K562 (cell line): ENCODE measurements around the gene BRSK1. TPM values are rescaled to one million over a fixed set of nuclear protein-coding genes. Genes with fewer than 3 reads are reported as not detected.

Experiments
- ATAC-seq: fragments of 200-7000 bp; cut with Tn5 transposase; 3 replicates; pipeline ENCODE4 v1.9.1; 2020; ENCODE audit warnings: moderate library complexity
- BruUV-seq: library from RNA; stranded (reverse); fragments of 400-500 nt; replicated peaks from 2 replicates; lab custom pipeline; 2021; lab: Mats Ljungman, UMichigan
- CTCF ChIA-PET: fragments of 300-600 bp; formaldehyde crosslinking; extraction: SDS; loops from one replicate; lab custom pipeline; 2021; ENCODE audit warnings: low intra/inter-chr PET ratio; lab: Yijun Ruan, JAX
- POLR2A ChIA-PET: fragments of 300-600, 350-650 bp; sonication (Branson Sonifier 250); formaldehyde crosslinking; extraction: SDS; loops from one replicate; lab custom pipeline; 2021; ENCODE audit warnings: antibody characterized with exemption, inconsistent platforms; lab: Yijun Ruan, JAX
- DNase-seq, 4 experiments: peaks; one replicate each; pipeline versions ENCODE4 v3.0.0 to v3.0.0-alpha.2; 2011 to 2018; ENCODE audit warnings: low spot score in 3 of 4, mixed read lengths in 3 of 4; ENCODE audit errors: extremely low read depth in 1 of 4
- FAIRE-seq: peaks from 2 replicates; lab custom pipeline; 2011; peaks lifted over from hg19 to GRCh38; lab: Jason Lieb, UNC
- H2AFZ ChIP-seq: 2 replicates; pipeline ENCODE4 v1.6.0; 2011; ENCODE audit warnings: low read depth, low read length, control low read depth, inconsistent platforms
- H3K27ac ChIP-seq: fragments of 200-600 bp; 3 replicates; pipeline ENCODE4 v1.8.0; 2011; ENCODE audit warnings: low read depth, mild to moderate bottlenecking, control low read depth, inconsistent platforms, low read length, moderate library complexity, mixed read lengths; ENCODE audit errors: extremely low read depth
- H3K27me3 ChIP-seq, 2 experiments: fragments of 300-600 bp in 1 of 2; 2 replicates in 1 of 2; 3 replicates in 1 of 2; pipeline versions ENCODE4 v1.6.0 to v1.8.0; 2011; ENCODE audit warnings: inconsistent platforms in 2 of 2, low read length in 2 of 2, mild to moderate bottlenecking in 1 of 2, mixed read lengths in 1 of 2, moderate library complexity in 1 of 2; ENCODE audit not compliant: control insufficient read depth in 2 of 2, insufficient read depth in 2 of 2
- H3K36me3 ChIP-seq: fragments of 300-600 bp; 3 replicates; pipeline ENCODE4 v1.8.0; 2011; ENCODE audit warnings: mild to moderate bottlenecking, low read length, inconsistent platforms; ENCODE audit not compliant: control insufficient read depth, insufficient read depth
- H3K4me1 ChIP-seq, 2 experiments: fragments of 200-600 bp in 1 of 2; replicated peaks in 1 of 2; 2 replicates in 1 of 2; 3 replicates in 1 of 2; pipeline versions ENCODE4 v1.5.1 to v1.8.0; 2011; ENCODE audit warnings: inconsistent platforms in 2 of 2, low read length in 2 of 2, mild to moderate bottlenecking in 1 of 2, mixed read lengths in 1 of 2, moderate library complexity in 1 of 2; ENCODE audit not compliant: control insufficient read depth in 2 of 2, insufficient read depth in 2 of 2
- H3K4me2 ChIP-seq: 2 replicates; pipeline ENCODE4 v1.6.1; 2011; ENCODE audit warnings: low read length, control low read depth, inconsistent platforms, mixed read lengths; ENCODE audit not compliant: insufficient read depth
- H3K4me3 ChIP-seq: fragments of 200-600 bp; sonication (generic), shearing (Covaris generic); 2 replicates; pipeline ENCODE4 v1.5.1; 2016; ENCODE audit warnings: control low read depth, inconsistent platforms
- H3K79me2 ChIP-seq: fragments of 200-600 bp; 3 replicates; pipeline ENCODE4 v1.8.0; 2011; ENCODE audit warnings: low read length, inconsistent platforms; ENCODE audit not compliant: control insufficient read depth, insufficient read depth
- H3K9ac ChIP-seq, 2 experiments: 2 replicates each; pipeline versions ENCODE4 v1.6.0 to v1.6.1; 2011; ENCODE audit warnings: low read depth in 2 of 2, low read length in 2 of 2, control low read depth in 1 of 2, inconsistent platforms in 1 of 2, mild to moderate bottlenecking in 1 of 2, mixed read lengths in 1 of 2; ENCODE audit not compliant: insufficient read depth in 1 of 2
- H3K9me1 ChIP-seq: one replicate; pipeline ENCODE4 v1.6.0; 2011; ENCODE audit warnings: inconsistent platforms, mild to moderate bottlenecking, low read length, moderate library complexity; ENCODE audit not compliant: control insufficient read depth, insufficient read depth
- H3K9me3 ChIP-seq: replicated peaks from 2 replicates; pipeline ENCODE4 v1.5.1; 2011; ENCODE audit warnings: low read depth, low read length, inconsistent platforms; ENCODE audit not compliant: control insufficient read depth, insufficient read depth
- H4K20me1 ChIP-seq: replicated peaks from 2 replicates; pipeline ENCODE4 v1.6.1; 2011; ENCODE audit warnings: low read length, inconsistent platforms, mixed read lengths; ENCODE audit not compliant: control insufficient read depth, insufficient read depth
- ATF1 ChIP-seq, 2 experiments: fragments of 450-650 bp in 1 of 2; IDR thresholded peaks; 2 replicates each; pipeline ENCODE4 v1.6.1; 2016; ENCODE audit warnings: missing compliant biosample characterization in 1 of 2, missing genetic modification characterization in 1 of 2
- BHLHE40 ChIP-seq: IDR thresholded peaks from 2 replicates; pipeline ENCODE4 v1.6.1; 2011; ENCODE audit warnings: low read length, improper control_type of control experiment
- CBX2 ChIP-seq: fragments of 200-600 bp; sonication (generic); IDR thresholded peaks from one replicate; pipeline ENCODE4 v1.6.1; 2012; ENCODE audit warnings: mild to moderate bottlenecking, low read length, inconsistent platforms; ENCODE audit not compliant: insufficient read depth, poor library complexity, severe bottlenecking
- E2F3 ChIP-seq: fragments of 250-450 bp; sonication (Bioruptor Pico); IDR thresholded peaks from 2 replicates; pipeline ENCODE4 v1.4.0; 2020; ENCODE audit warnings: mild to moderate bottlenecking
- JUND ChIP-seq, 2 experiments: IDR thresholded peaks; 2 replicates in 1 of 2; 3 replicates in 1 of 2; pipeline ENCODE4 v1.6.1; 2011; ENCODE audit warnings: borderline replicate concordance in 2 of 2, low read depth in 2 of 2, low read length in 2 of 2, improper control_type of control experiment in 1 of 2, missing biosample characterization in 1 of 2, missing genetic modification characterization in 1 of 2, missing genetic modification reagents in 1 of 2
- POLR2H ChIP-seq: IDR thresholded peaks from 2 replicates; pipeline ENCODE4 v1.6.1; 2016; ENCODE audit warnings: missing genetic modification characterization, low read depth, mild to moderate bottlenecking, control low read depth, missing compliant biosample characterization, moderate library complexity
- SAFB ChIP-seq: fragments of 200-400 bp; formaldehyde crosslinking; IDR thresholded peaks from 2 replicates; pipeline ENCODE4 v1.6.1; 2017; ENCODE audit warnings: low read depth, low read length, borderline replicate concordance
- SNRNP70 ChIP-seq: fragments of 200-400 bp; formaldehyde crosslinking; optimal IDR thresholded peaks from 2 replicates; pipeline ENCODE3; 2017; ENCODE audit warnings: low read depth, low read length
- TOE1 ChIP-seq, 2 experiments: fragments of 450-650 bp in 1 of 2; sonication (generic) in 1 of 2; formaldehyde crosslinking in 1 of 2; IDR thresholded peaks; 2 replicates each; pipeline versions ENCODE4 v1.7.1 to v1.8.0; 2016 to 2022; ENCODE audit warnings: borderline replicate concordance in 2 of 2, mild to moderate bottlenecking in 2 of 2, antibody characterized with exemption in 1 of 2, inconsistent platforms in 1 of 2, low read depth in 1 of 2, missing genetic modification reagents in 1 of 2, moderate library complexity in 1 of 2
- ZNF583 ChIP-seq: fragments of 250-450 bp; sonication (Bioruptor Pico); IDR thresholded peaks from 2 replicates; pipeline ENCODE4 v1.4.0; 2020
- ZNF76 ChIP-seq: fragments of 250-450 bp; sonication (Bioruptor Pico); IDR thresholded peaks from 2 replicates; pipeline ENCODE4 v1.4.0; 2020; ENCODE audit warnings: mild to moderate bottlenecking, moderate library complexity, borderline replicate concordance
- WGBS: fragments of 100-300 bp; shearing (Covaris generic); methylation state at CpG from one replicate; pipeline ENCODE4 v1.1.6; 2016; ENCODE audit warnings: low coverage, mixed read lengths; ENCODE audit not compliant: insufficient coverage; ENCODE audit errors: missing lambda C conversion rate; 5-methylcytosine and 5-hydroxymethylcytosine counted together
- in situ Hi-C: fragments of 300-500 bp; cut with MboI; formaldehyde crosslinking; loops from 4 replicates; pipeline ENCODE4 v1.15.0; 2018; ENCODE audit warnings: inconsistent platforms, mixed read lengths
- intact Hi-C: fragments of 100-400 bp; cut with micrococcal nuclease; formaldehyde crosslinking; loops from 2 replicates; pipeline ENCODE4 v1.14.2; 2022
- polyA plus RNA-seq, 8 experiments: library from polyadenylated mRNA; depleted of rRNA in 4 of 8; stranded (reverse) in 5 of 8; unstranded in 3 of 8; fragments of >200 nt; fragmentation: Nextera tagmentation in 2 of 8; fragmentation: Illumina TruSeq in 1 of 8; extraction: Ambion mirVana in 2 of 8; extraction: Trizol in 1 of 8; gene quantifications; 2 replicates each; pipeline versions ENCODE4 v1.2.1 to v1.2.3, GENCODE V29; 2011 to 2014; ENCODE audit warnings: inconsistent platforms in 1 of 8, missing spikeins in 1 of 8
- total RNA-seq, 7 experiments: library from RNA; depleted of rRNA in 6 of 7; stranded (reverse); fragments of >200 nt in 6 of 7; fragmentation: Illumina TruSeq in 2 of 7; extraction: Trizol in 2 of 7; gene quantifications; 2 replicates each; pipeline versions ENCODE4 v1.2.1 to v1.2.3, GENCODE V29; 2011 to 2021; ENCODE audit warnings: low replicate concordance in 1 of 7
- TF ChIP-seq, protein P1 (sequence below), 2 experiments: IDR thresholded peaks in 1 of 2; conservative IDR thresholded peaks in 1 of 2; 2 replicates each; pipeline ENCODE4 v1.6.1; 2016; ENCODE audit warnings: low read depth in 2 of 2, mild to moderate bottlenecking in 1 of 2, missing compliant biosample characterization in 1 of 2, missing genetic modification characterization in 1 of 2, moderate library complexity in 1 of 2
- TF ChIP-seq, protein P2 (sequence below): sonication (generic); formaldehyde crosslinking; IDR thresholded peaks from 2 replicates; pipeline ENCODE4 v1.5.0; 2020; ENCODE audit warnings: missing genetic modification reagents

Gene BRSK1
- total and polyA plus RNA-seq, 9 of the 15 experiments (the other 6 are each of a cell fraction or from before 2014, with no cell fraction given), result 1.7 to 9.3 (median 3.8) TPM; not detected in 2

DNA sequence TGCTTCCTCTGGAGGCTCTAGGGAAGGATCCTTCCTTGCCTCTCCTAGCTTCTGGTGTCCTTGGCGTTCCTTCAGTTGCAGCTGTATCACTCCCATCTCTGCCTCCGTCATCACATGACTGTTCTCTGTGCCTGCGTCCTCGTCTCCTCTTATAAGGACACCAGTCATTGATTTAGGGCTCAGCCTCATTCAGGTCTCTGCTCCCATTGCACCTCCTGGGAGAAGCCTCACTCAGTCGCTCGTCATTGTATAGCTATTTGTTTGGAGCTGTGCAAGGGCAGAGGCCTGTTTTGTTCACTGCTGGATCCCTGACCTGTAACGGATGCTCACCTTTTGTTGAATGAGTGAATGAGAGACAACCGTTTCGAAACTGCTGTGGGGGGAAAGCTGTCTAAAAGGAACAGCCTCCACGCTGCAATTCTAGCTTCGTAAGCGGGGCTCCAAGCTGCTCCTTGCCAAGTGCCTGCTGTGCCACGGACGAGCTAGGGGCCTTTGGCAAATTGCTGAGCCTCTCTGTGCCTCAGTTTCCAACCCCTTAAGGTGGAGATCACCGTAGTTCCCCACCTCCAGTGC is 17.2 kb downstream of the BRSK1 start:
- Histone ChIP-seq H3K4me1 (peaks cover 18 to 60% of the 10 kb centered on the region in 2 experiments; a peak in 4 of 5 replicates), H3K4me2 (peak overlapping the region; percentile 81; the same call in 1 of the 2 replicates), H2AFZ (peak overlapping the region; percentile 94), H3K9me1 (no peaks in the 10 kb centered on the region), H3K9me3 (no peaks in the 10 kb centered on the region; the same call in 1 of the 2 replicates), H3K79me2 (no peaks in the 10 kb centered on the region), H3K4me3 (no peak overlapping the region), H3K36me3 (no peaks in the 10 kb centered on the region), H3K9ac (peak overlapping the region; percentile 51 to 88), H3K27ac (no peak overlapping the region), H4K20me1 (no peaks in the 10 kb centered on the region), H3K27me3 (no peaks in the 10 kb centered on the region)
- POLR2A ChIA-PET, result interaction anchor here (0.6 to 2.0 kb wide), 10 partner anchors 14 to 224 kb away, joined by 3 to 11 read pairs (median 3); partner anchors contain the start of genes PPP6R1 and UBE2S
- CTCF ChIA-PET, result no interaction called here
- BruUV-seq, result no TSS peak
- DNase-seq (peak in 1 of 4 experiments; percentile 42), ATAC-seq (no peak), FAIRE-seq (no peak)
- intact Hi-C loops, result loop anchor here (5.0 kb wide), 2 partner anchors 36 to 86 kb away; partner anchors contain the start of genes KMT5C and RPL28
- WGBS, result 44% methylated on average over 15 of the region's 15 CpGs
- in situ Hi-C loops, result no loop called here
- TF ChIP-seq, protein P1, sequence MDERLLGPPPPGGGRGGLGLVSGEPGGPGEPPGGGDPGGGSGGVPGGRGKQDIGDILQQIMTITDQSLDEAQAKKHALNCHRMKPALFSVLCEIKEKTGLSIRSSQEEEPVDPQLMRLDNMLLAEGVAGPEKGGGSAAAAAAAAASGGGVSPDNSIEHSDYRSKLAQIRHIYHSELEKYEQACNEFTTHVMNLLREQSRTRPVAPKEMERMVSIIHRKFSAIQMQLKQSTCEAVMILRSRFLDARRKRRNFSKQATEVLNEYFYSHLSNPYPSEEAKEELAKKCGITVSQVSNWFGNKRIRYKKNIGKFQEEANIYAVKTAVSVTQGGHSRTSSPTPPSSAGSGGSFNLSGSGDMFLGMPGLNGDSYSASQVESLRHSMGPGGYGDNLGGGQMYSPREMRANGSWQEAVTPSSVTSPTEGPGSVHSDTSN (CRISPR knock-in tag; IDR thresholded peaks at IDR 0.05; ENCODE audit: low read depth), result no peak
- TF ChIP-seq, protein P1 (tag; conservative IDR thresholded peaks at IDR 0.05; ENCODE audit: low read depth), result 0 out of 2 replicates have a peak, but pooled peaks have one; percentile 18
- TF ChIP-seq ZNF76 (0 out of 2 replicates have a peak, but pooled peaks have one; percentile 40), TOE1 (IDR thresholded peaks at IDR 0.05; ENCODE audit: borderline replicate concordance) (peak; percentile 56; the same call in 1 of the 2 replicates), TOE1 (CRISPR knock-in tag; IDR thresholded peaks at IDR 0.05; ENCODE audit: borderline replicate concordance, low read depth) (no peak), JUND (IDR thresholded peaks at IDR 0.05; ENCODE audit: borderline replicate concordance, low read depth, low read length) (0 out of 2 replicates have a peak, but pooled peaks have one; percentile 16), JUND (tag; IDR thresholded peaks at IDR 0.05; ENCODE audit: borderline replicate concordance, low read depth, low read length) (no peak), E2F3 (CRISPR knock-in tag) (0 out of 2 replicates have a peak, but pooled peaks have one; percentile 25), BHLHE40 (peak; percentile 15; the same call in 1 of the 2 replicates), SNRNP70 (no peak), POLR2H (no peak), ZNF583 (CRISPR knock-in tag) (0 out of 2 replicates have a peak, but pooled peaks have one; percentile 77), SAFB (no peak), ATF1 (CRISPR knock-in tag; IDR thresholded peaks at IDR 0.05) (no peak), ATF1 (tag; IDR thresholded peaks at IDR 0.05) (peak; percentile 20; the same call in 1 of the 2 replicates), CBX2 (no peak)
- TF ChIP-seq, protein P2, sequence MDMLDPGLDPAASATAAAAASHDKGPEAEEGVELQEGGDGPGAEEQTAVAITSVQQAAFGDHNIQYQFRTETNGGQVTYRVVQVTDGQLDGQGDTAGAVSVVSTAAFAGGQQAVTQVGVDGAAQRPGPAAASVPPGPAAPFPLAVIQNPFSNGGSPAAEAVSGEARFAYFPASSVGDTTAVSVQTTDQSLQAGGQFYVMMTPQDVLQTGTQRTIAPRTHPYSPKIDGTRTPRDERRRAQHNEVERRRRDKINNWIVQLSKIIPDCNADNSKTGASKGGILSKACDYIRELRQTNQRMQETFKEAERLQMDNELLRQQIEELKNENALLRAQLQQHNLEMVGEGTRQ (CRISPR knock-in tag), result peak; percentile 35; the same call in 1 of the 2 replicates
